HepG2 (cell line): ENCODE results near the gene JKAMP. TPM values are rescaled to one million over a fixed set of nuclear protein-coding genes. Genes with fewer than 3 reads are reported as not detected.

Experiments
- BRCA1 ChIP-seq: sonication (generic); formaldehyde crosslinking; IDR thresholded peaks from 2 replicates; pipeline ENCODE4 v1.4.0; 2020; ENCODE audit warnings: missing genetic modification reagents
- CAMTA2 ChIP-seq: sonication (generic); formaldehyde crosslinking; IDR thresholded peaks from 2 replicates; pipeline ENCODE4 v1.4.0; 2020; ENCODE audit warnings: mild to moderate bottlenecking, missing genetic modification reagents, borderline replicate concordance
- CERS6 ChIP-seq: sonication (generic); formaldehyde crosslinking; IDR thresholded peaks from 2 replicates; pipeline ENCODE4 v1.5.0; 2020; ENCODE audit warnings: missing genetic modification reagents
- DBP ChIP-seq: sonication (generic); formaldehyde crosslinking; IDR thresholded peaks from 2 replicates; pipeline ENCODE4 v1.4.0; 2020; ENCODE audit warnings: missing genetic modification reagents; ENCODE audit errors: not compliant biosample characterization
- DDIT3 ChIP-seq: sonication (generic); formaldehyde crosslinking; IDR thresholded peaks from 2 replicates; pipeline ENCODE4 v1.4.0; 2020; ENCODE audit warnings: mild to moderate bottlenecking, missing genetic modification reagents
- SAP130 ChIP-seq: IDR thresholded peaks from 2 replicates; pipeline ENCODE4 v1.6.1; 2016; ENCODE audit warnings: low read depth
- SIX4 ChIP-seq: sonication (generic); formaldehyde crosslinking; IDR thresholded peaks from 2 replicates; pipeline ENCODE4 v1.4.0; 2020; ENCODE audit warnings: missing genetic modification reagents
- THAP8 ChIP-seq: sonication (generic); formaldehyde crosslinking; IDR thresholded peaks from 2 replicates; pipeline ENCODE4 v1.5.1; 2020; ENCODE audit warnings: missing genetic modification reagents, mild to moderate bottlenecking, borderline replicate concordance
- ZNF142 ChIP-seq: sonication (generic); formaldehyde crosslinking; IDR thresholded peaks from 2 replicates; pipeline ENCODE4 v1.4.0; 2020; ENCODE audit warnings: missing genetic modification reagents
- ZNF276 ChIP-seq: sonication (generic); formaldehyde crosslinking; IDR thresholded peaks from 2 replicates; pipeline ENCODE4 v1.4.0; 2020; ENCODE audit warnings: mild to moderate bottlenecking, low read depth, missing genetic modification reagents
- ZNF546 ChIP-seq: sonication (generic); formaldehyde crosslinking; conservative IDR thresholded peaks from 2 replicates; pipeline ENCODE4 v1.8.1; 2023; ENCODE audit warnings: mild to moderate bottlenecking, missing genetic modification reagents
- ZNF567 ChIP-seq: sonication (generic); formaldehyde crosslinking; IDR thresholded peaks from 2 replicates; pipeline ENCODE4 v1.8.1; 2023; ENCODE audit warnings: mild to moderate bottlenecking, missing genetic modification reagents, borderline replicate concordance
- ZNF574 ChIP-seq: sonication (generic); formaldehyde crosslinking; IDR thresholded peaks from 2 replicates; pipeline ENCODE4 v1.4.0; 2020; ENCODE audit warnings: missing genetic modification reagents
- polyA plus RNA-seq, 8 experiments: library from polyadenylated mRNA; depleted of rRNA in 3 of 8; stranded (reverse) in 7 of 8; unstranded in 1 of 8; fragments of >200 nt; fragmentation: Illumina TruSeq in 4 of 8; extraction: Trizol in 4 of 8; gene quantifications; 2 replicates each; pipeline versions ENCODE4 v1.2.1 to v1.2.3, GENCODE V29; 2011 to 2016; ENCODE audit warnings: low read depth in 4 of 8, missing spikeins in 1 of 8, mixed read lengths in 1 of 8; ENCODE audit not compliant: insufficient read depth in 1 of 8
- total RNA-seq, 5 experiments: library from RNA; depleted of rRNA; stranded (reverse); fragments of >200 nt; fragmentation: Illumina TruSeq; extraction: Trizol; gene quantifications; 2 replicates each; pipeline ENCODE4 v1.2.3, GENCODE V29; 2016; ENCODE audit warnings: low read depth in 1 of 5

JKAMP gene
- total and polyA plus RNA-seq, 2 of the 13 experiments (the other 11 are each of a cell fraction or from before 2014, with no cell fraction given) = 56.4 to 135 TPM

GRCh38 chr14:59464486-59465315, 19.6 kb upstream of the JKAMP start (continued):
- no peak; the same call in 1 of the 2 replicates for TF ChIP-seq SAP130 (CRISPR knock-in tag)
- no peak for TF ChIP-seq THAP8 (CRISPR knock-in tag)
- no peak for TF ChIP-seq DBP (CRISPR knock-in tag)
- no peak for TF ChIP-seq CAMTA2 (CRISPR knock-in tag)
- TF ChIP-seq ZNF276 (CRISPR knock-in tag) = 0 out of 2 replicates have a peak, but pooled peaks have one; percentile 34
- TF ChIP-seq ZNF546 (CRISPR knock-in tag) = 0 out of 2 replicates have a peak, but pooled peaks have one; percentile 5
- TF ChIP-seq ZNF142 (CRISPR knock-in tag) = no peak
- TF ChIP-seq SIX4 (CRISPR knock-in tag) = no peak
- no peak for TF ChIP-seq BRCA1 (CRISPR knock-in tag)
- no peak for TF ChIP-seq ZNF567 (CRISPR knock-in tag)
- no peak; the same call in 1 of the 2 replicates for TF ChIP-seq ZNF574 (CRISPR knock-in tag)
- TF ChIP-seq DDIT3 = no peak
- no peak for TF ChIP-seq CERS6 (CRISPR knock-in tag)
